ENCODE measurements around the gene SCN10A. TPM values are rescaled to one million over a fixed set of nuclear protein-coding genes. Genes with fewer than 3 reads are reported as not detected.

The SCN10A gene
- total RNA-seq, result not detected in 2 replicates

DNA sequence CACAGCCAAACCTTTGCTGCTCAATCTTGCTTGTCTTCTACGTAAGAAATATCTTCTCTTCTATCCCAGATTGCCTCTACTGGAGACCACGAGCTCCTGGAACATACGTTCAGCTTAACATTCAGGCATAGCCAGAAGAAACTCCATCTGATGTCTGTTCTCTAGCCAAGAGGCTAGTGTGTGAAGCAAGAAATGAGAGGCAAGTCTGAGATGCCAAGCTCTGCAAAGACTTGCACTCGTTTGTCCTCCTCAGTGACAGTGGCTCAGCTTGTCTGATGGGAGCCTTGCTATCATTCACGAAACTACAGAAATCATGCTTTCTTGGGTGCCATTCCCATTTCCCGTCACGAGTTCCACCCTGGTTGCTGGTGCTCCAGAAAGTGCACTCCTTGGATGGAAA is at the start of gene SCN10A:
Gene SCN10A, minus strand, starts transcription at position 192 of the 400 bp plus-strand sequence. CDS start 22,207 bp downstream, outside the sequence.

DNA sequence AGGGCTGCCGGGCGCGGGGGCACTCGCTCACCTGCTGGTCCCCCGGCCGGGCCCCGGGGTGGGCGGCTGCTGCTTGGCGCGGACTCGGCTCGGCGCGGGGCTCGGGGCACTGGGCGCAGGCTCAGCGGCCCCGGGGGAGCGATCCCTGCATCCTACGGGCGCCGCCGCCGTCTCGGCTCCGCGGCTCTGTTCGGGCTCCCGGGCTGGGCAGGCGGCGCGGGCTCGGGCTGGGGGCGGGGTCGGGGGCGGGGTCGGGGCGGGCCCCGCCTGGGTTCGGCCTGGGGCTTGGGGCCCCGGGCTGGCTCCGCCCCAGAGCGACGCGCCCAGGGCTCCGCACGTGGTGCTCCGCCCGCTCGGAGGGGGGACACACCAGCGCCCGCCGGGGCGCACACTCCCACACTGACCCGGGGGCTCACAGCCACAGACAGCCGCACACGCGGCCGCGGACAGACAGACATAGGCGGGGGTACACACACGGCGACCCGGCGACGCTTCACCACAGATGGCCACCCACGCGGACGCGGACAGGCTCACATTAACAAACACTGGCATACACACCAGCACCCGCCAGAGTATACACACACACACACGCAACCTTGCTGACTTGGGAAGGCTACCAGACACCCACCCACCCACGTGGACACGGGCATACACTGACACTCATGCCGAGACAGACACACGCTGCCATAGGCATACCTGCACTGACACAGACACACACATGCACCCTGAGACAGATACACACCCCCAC is 166.3 kb downstream of the SCN10A start, which contains the start of gene SCN5A:
Gene SCN5A, minus strand, starts transcription at position 188 of the 748 bp plus-strand sequence. CDS start 16,380 bp downstream, outside the sequence.

Other genes with a start within 250 kb of the SCN10A start
- not detected in 2 replicates for gene SCN5A, start 166.5 kb downstream of the SCN10A start, total RNA-seq
- gene SCN11A, start 235.7 kb upstream of the SCN10A start, total RNA-seq, result not detected in 2 replicates
- gene WDR48, start 235.8 kb upstream of the SCN10A start, total RNA-seq, result 11.7 and 14.2 TPM in 2 replicates

Data from airway epithelial cell (primary cell).